HG02852 (cell line): ENCODE results near the gene AUTS2.

Source experiments
- ATAC-seq: cut with Tn5 transposase; IDR thresholded peaks from one replicate; pipeline ENCODE4 v1.9.1; 2021; ENCODE audit warnings: mild to moderate bottlenecking, moderate library complexity; ENCODE audit not compliant: unreplicated experiment

The AUTS2 gene

DNA sequence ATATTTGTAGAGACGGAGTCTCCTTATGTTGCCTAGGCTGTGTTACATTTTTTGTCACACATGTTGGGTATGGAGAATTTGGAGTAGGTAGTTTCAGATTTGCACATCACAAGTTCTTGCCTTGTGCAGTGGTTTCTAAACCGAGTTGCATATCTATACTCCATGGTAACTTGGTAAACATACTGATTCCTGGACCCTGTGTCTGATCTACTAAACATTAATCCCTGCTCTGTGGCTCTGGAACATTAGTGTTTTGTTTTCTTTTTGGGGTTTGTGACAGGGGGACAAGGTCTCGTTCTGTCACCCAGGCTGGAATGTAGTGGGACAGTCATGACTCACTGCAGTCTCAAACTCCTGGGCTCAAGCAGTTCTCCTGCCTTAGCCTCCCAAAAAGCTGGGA is 24.7 kb downstream of the AUTS2 start:
- ATAC-seq: peak; percentile 61

DNA sequence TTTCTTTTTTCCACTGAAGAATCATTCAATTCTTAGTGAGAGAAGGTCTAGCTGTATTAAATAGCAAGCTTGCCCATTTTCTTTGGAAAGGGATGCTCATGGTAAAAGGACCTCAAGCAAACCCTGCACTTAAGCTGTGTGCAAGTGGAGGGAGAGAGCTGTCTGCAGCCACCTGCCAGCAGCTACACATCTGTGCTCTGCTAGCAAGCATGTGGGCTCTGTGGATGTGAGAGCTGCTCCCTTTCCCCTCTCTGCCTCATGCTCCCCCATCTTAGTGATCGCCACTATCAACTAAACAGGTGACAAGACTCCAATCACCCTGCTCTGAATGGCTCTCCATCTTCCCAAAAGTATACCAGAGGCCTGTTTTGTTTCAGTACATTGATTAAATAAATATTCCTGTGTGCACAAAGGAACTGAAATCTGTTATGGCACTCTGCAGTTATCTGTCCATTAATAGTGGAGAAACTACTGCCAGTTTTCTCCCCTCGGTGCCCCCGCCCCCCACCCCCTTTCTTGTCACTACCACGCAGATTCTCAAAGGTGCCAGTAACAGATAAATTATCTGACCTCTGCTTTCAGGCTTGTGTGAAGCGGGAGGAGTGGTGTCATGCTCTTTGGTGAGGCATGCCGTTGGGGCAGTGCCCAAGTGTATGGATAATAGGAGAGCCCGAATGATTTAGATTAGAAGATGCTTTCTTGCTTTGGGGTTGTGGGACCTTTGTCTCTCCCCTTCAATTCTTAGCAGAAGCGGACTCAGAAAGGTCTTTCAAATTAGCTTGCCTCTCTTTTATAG is 26.4 kb downstream of the AUTS2 start:
- no peak for ATAC-seq

DNA sequence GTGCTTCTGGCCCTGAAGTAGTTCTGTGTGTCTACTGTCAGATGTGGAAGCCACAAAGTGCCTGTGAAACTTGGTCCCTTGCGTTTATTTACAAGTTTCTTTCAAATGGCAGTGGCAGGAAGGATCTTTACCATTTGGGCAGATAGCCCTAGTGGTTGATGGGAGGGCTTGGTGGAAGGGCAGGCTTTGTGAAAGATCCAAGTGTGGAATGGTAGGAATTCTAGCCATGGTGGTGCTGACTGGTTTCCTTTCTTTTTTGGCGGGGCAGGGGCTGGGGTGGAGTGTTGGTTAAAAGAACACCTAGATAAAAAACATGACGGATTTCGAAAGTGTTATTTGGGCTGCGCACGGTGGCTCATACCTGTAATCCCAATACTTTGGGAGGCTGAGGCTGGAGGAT is 27.0 kb downstream of the AUTS2 start:
- no peak for ATAC-seq

DNA sequence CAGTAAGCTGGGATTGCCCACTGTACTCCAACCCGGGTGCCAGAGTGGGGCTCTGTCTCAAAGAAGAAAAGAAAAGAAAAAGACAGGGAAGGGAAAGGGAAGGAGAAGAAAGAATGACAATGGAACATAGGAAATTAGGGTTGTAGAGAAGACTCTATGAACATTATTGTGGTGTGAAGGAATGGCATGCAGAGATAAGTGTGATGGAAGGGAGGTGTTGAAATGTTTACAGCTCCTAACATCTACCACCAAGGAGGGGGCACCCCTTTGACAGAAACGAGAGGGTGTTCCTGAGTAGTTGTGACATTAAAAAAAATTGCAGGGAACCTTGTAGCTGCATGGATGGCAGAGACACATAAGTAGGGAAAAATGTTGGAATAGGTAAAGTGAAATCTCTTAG is 27.5 kb downstream of the AUTS2 start:
- no peak for ATAC-seq

DNA sequence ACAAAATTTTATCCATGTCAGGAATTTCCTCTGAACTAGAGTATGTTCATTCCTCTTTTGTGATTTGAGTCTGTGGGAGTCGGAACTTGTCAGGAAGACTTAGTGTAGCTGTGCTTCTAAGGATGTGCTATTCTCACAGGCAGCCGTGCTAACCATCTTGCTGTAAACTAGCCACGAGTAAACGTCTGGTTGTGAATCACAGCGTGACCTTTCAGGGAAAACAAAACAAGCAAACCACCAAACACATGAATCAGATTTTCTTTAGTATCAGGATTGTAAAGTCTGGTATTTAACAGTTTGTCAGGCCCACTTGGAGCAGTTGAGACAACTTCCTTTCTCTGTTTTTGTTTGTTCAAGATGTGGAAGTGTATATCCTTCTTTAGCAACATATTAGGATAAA is 32.0 kb downstream of the AUTS2 start:
- no peak for ATAC-seq

DNA sequence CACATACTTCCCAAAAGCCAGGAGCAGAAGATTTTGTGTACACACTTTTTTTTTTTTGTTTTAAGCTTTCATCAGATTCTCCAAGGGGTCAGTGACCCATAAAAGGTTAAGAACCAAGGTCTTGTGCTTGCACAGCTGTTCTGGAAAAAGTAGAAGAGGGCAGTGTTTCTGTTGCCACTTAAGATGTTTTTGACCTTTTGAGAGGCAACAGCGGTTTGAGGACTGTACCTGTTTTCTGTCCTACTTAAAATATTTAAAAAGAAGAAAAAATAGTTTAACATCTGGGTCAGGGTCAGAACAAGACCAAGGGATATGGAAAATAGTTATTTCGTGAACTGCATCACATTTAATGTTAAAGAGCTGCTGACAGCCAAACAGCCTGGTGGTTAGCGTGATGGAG is 32.9 kb downstream of the AUTS2 start:
- no peak for ATAC-seq

DNA sequence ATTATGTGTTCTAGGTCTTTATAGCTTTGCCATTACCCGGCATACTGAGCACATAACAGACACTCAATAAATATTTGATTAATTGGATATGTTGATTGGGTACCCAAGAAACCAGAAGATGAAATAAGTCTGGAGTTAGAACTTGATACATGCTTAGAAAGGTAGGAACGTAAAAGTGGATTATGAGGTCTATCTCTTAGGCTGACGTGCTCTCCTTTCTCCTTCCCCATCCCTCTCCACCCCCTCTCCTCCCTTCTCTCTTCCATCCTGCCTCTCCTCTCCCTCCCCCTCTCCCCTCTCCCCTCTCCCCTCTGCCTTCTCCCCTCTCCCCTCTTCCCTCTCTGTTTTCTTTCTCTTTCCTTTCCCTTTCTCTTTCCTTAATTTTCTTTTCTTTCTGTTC is 34.0 kb downstream of the AUTS2 start:
- no peak for ATAC-seq

DNA sequence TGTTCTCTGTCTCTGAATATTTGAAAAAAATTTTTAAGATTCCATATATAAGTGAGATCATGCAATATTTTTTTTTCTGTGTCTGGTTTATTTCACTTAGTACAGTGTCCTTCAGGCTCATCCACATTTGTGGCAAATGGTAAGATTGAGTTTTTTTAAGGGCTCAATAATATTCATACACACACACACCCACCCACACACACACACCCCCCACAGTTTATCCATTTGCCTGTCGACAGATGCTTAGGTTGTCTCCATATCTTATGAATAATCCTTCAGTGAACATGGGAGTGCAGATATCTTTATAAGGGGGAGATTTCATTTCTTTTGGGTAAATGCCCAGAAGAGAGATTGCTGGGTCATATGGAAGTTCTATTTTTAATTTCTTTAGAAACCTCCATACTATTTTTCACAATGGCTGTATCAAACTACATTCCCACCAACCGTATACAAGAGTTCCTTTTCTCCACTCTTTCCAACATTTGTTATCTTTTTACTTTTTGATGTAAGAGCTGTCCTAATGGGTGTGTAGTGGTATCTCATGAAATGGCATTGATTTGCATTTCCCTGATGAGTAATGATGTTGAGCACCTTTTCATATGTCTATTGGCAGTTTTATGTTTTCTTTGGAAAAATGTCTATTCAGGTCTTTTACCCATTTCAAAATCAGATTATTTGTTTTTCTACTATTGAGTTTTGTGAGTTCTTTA is 35.0 kb downstream of the AUTS2 start:
- ATAC-seq: no peak

DNA sequence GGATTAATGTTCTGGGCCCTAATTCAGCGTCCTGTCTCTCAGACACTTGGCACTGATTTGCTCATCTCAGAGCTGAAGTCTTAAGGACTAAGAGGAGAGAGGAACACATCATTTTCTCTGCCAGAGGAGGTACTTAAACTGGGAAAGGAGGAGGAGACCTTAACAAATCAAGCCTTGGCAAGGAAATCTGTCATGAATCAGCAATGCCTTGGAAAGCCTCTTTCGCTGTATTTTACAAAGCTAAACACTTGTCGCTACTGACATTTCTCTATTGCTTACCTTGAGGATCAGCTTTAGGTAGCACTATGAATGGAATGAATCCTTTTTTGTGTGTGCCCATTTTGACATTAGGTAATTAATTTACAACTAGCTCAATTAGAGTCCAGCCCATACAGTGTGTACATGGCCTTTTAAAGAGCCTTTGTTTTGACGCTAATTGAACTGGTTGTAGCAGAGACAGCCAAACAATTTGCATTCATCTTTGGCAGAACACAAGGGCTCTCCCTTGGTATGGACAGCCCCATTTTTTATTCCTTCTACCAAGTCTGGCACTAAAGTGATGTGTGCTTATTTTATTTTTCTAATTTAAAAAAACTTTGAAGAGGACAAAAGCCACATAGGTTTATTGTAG is 37.4 kb downstream of the AUTS2 start:
- no peak for ATAC-seq

DNA sequence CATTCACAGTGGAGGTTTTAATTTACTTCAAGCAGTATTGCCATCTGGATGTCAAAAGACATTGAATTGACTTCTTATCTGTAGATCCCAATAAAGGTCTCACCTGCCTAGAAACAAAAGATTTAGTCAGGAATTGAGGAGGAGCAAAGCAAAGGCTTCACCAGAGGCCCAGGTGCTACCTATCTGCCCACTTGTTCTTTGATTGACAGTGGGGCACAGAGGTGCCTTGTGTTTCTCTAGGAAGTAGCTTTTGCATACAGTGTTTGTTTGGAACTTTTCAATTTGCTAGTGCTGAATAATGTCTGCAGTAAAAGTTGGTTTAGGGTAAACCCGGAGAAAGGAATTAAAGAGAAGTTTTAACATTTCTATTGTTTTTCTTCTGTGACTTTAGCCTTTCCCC is 40.4 kb downstream of the AUTS2 start:
- ATAC-seq: no peak

DNA sequence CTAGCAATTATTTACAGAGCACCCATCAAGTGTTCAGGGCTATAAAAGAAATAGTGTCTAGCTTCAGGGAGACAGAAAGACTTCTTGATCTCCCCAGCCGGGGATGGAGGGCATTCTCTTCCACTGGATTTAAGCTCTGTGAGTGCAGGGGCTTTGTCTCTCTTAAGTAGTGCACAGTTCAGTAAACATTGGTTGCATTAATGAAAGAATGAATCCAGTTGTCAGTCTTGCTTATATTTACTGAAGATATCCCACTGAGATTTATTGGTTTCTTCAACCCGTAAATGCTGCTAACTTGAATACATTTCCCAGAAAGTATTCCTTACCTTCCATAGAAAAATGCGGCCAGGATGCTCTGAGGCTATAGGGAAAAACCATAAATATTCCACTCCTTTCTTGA is 41.9 kb downstream of the AUTS2 start:
- no peak for ATAC-seq

DNA sequence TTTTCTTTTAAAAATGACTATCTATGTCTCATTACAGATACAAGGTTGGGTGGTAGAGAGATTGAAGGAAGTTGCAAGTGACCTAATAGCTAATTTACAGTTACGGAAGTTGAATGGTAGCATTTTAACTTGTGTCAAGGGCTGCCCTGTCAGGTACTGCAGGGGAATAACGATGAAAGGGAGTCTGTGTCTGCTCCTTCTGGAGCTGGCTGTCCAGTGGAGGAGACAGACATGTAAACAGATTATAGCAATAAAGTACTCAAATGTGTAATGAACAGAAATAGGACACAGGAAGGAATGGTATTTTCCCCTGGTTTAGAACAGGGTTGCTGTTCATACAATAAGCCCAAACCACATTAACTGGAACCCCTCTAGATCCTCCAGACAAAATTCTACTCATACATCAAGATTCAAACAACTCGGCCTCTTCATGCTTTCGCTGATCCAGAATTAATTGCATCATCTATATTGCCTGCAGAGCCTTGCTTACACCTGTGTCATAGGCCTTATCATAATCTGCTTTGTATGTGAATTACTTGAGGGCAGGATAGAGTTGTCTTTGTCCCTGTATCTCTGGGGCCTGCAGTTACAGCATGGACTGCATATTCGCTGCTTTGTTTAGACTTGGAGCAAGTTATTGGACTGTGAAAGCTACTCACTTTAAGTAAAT is 42.8 kb downstream of the AUTS2 start:
- ATAC-seq: no peak

DNA sequence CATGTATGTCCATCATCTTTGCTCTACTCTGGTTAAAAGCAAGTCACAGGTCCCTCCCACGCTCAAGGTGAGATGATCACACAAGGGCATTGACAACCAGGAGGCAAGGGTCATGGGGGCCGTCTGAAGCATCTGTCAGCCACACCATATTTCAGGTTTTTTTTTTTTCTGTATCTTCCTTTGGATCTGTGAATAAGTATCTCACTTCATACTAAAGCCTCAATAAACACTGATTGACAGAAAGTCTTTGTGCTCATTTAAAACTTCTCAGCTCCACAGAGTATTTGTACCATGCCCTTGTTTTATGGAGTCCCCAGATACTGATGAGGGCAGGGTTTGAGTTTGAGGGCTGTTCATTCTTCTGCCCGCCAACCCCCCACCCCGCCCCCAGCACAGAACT is 45.0 kb downstream of the AUTS2 start:
- ATAC-seq: no peak

DNA sequence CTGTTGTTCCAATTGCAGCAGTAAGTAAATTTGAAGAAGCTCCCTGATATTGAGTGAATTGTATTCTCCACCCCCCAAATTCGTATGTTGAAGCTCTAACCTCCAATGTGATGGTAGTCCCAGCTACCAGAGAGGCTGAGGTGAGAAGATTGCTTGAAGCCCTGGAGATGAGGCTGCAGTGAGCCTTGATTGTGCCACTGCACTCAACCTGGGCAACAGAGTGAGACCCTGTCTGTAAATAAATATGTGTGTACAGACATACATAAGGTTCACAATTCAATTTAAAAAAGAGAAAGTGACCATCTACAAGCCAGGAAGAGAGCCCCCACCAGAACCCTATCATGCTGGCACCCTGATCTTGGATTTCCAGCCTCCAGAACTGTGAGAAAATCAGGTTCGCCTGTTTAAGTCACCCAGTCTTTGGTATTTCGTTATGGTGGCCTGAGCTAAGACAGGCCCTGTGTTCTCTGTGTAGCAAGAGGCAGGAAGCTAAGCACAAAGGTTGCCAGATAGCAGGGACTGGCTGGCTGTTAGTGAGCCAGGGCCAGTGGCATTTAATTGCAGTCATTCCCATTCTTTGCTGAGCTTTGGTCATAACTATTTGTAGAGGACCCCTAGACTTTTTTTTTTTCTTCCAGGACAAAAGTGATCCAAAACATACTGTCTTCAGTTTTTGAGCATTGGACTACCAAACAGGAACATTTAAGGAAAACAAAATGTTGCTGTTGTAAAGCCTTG is 45.6 kb downstream of the AUTS2 start:
- ATAC-seq: no peak

DNA sequence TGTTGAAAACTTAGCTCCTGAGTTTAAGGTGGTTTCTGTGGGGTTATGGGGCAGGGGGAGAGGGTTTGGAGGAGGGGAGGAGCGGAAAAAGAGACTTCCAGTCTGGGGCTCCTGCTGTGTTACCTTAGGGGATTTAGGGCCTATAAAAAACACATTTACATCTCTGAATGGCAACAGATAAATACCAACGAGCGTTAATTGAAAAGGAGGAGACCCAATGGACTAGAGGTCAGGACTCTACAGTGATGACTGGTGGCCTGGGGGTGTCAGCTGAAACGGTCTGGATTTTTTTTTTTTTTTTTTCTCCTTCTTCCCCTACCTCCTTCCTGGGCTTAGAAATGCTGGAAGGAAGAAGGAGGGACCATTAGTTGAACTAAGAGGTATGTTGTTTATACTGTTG is 47.4 kb downstream of the AUTS2 start:
- ATAC-seq: no peak

DNA sequence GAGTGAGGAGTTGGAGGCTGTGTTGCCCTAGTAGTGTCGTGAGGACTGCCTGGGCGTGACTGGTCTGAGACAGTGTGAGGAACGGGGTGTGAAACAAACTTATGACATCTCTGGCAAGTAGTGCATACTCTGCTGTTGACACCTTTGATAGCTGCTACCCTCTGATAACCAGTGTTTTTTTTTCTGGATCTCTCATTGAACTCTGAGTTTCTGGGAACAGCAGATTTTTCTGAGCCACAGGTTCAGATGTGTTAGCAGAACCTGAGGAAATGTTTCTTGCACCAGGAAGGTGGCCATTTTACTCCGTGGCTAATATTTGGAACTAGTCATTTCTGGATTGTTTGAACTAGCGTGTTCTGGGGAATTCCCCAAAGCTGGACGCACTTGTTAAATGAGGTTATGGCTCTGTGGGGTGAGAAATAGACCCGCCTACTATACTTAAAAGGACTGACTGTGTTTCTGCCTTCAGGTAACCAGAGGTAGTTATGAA is 52.9 kb downstream of the AUTS2 start:
- peak; percentile 94 for ATAC-seq

DNA sequence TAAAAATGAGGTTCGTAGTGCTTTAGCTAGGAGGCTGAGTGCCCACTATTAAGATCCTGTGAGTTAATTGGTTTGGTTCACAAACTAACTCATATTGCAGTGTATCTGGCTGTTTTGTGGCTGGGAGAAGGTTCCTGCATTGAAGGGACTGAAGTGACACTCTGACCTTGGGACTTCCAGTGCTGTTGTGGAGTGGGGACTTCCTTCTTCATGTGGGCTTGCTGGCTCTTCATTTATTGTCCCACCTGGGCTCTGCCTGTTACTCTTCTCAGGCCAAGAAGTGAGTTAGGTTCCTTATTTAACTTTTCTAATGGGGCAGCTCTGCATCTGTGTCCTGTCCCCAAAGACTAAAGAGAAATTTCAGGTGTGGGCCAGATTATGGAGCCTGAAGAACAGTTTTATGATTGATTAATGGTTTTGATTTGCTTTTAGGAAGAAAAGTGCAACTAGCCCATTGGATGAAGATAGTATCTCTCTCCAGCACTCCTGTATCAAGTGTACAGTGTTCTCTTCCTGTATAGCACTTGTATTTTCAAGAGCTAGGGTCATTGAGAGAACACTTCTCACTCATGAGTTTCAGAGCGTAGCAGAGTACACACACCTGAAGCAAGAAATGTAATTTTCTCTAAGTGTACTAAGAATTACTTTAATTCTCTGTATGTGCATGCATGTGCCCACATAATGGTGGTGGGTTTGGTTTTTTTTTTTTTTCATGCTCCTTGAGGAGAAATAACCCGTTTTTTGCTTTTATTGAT is 54.8 kb downstream of the AUTS2 start:
- ATAC-seq: no peak

DNA sequence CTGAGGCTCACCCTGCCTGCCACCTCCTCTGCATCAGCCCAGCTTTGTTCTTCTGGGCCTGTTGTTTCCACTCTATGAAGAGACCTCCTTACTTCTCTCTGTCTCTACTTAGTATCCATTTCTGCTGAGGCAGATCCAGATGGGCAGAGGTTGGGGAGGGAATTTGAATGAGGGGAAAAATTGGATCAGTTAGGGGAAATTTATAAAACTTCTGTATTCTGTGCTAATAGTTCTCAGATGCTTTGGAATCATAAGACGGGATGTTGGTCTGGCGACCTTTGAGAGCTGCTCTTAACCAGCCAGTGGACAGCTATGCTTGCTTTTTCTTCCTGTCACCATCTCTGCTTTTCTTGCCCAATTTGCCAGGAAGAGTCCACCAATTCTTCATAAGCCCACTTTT is 55.5 kb downstream of the AUTS2 start:
- ATAC-seq: no peak

DNA sequence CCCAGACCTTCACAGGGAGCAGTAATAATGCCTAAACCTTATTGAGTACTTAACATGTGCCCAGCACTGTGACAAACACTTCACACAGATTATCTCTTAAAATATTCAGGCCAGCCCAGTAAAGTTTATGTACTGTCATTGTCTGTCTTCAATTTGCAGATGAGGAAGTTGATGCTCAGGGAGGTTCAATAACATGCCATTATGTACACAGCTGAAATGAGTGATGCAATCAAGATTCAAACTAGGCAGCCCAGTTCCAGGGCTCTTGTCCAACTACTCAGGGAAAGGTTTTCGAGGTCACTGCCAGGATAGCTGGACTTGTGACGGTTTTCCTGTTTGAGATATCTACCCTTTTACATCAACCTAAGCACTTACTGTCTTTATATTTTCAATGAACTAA is 56.1 kb downstream of the AUTS2 start:
- ATAC-seq: no peak
